ENCODE results near the gene LSM14B. TPM values are rescaled to one million over a fixed set of nuclear protein-coding genes. Genes with fewer than 3 reads are reported as not detected.

Gene LSM14B
- total and polyA plus RNA-seq, 8 donors = 0.58 to 27.2 (median 15.3) TPM

- TF ChIP-seq POLR2A (IDR thresholded peaks at IDR 0.05) (no peak), EP300 (IDR thresholded peaks at IDR 0.05) (no peak), POLR2AphosphoS5 (IDR thresholded peaks at IDR 0.05) (no peak), CTCF (IDR thresholded peaks at IDR 0.05) (no peak)
- DNase-seq = peak in 1 of 2 donors; percentile 78
- peaks cover 6 to 12% (median 11%) of the 10 kb centered on the region in 4 donors for H3K4me1 ChIP-seq
- intact Hi-C loops (cut with DNase I; ENCODE audit: low total_unique reads) = no loop called here
- no peak overlapping the region for H3K27ac ChIP-seq
- peaks cover 10 to 57% (median 53%) of the 10 kb centered on the region in 4 donors for H3K36me3 ChIP-seq
- H3K9me3 ChIP-seq = no peaks in the 10 kb centered on the region
- H3K27me3 ChIP-seq = no peaks in the 10 kb centered on the region
- 80 to 92% (median 81%) methylated on average over 15 to 19 of the region's 19 CpGs for WGBS, 5 donors
- H3K4me3 ChIP-seq = no peak overlapping the region
These were observed 56.3 kb downstream of the LSM14B start for GRCh38 chr20:62178316-62179161.

- Histone ChIP-seq H3K9me3 (no peaks in the 10 kb centered on the region), H3K4me3 (no peak overlapping the region), H3K4me1 (peaks cover 12 to 18% (median 17%) of the 10 kb centered on the region in 4 donors), H3K36me3 (peaks cover 10 to 51% (median 48%) of the 10 kb centered on the region in 4 donors), H3K27me3 (no peaks in the 10 kb centered on the region), H3K27ac (no peak overlapping the region)
- 95 to 99% (median 97%) methylated on average over 14 of the region's 14 CpGs for WGBS, 5 donors
- TF ChIP-seq POLR2AphosphoS5 (IDR thresholded peaks at IDR 0.05) (no peak), EP300 (IDR thresholded peaks at IDR 0.05) (no peak), CTCF (IDR thresholded peaks at IDR 0.05) (no peak), POLR2A (IDR thresholded peaks at IDR 0.05) (no peak)
- intact Hi-C loops (cut with DNase I; ENCODE audit: low total_unique reads) = no loop called here
- DNase-seq = no peak
These were observed 56.9 kb downstream of the LSM14B start for GRCh38 chr20:62179162-62179504.

GRCh38 chr20:62181808-62182207 lies 59.5 kb downstream of the LSM14B start:
- H3K9me3 ChIP-seq = no peaks in the 10 kb centered on the region
- H3K27me3 ChIP-seq = no peaks in the 10 kb centered on the region
- TF ChIP-seq CTCF (IDR thresholded peaks at IDR 0.05) (no peak), EP300 (IDR thresholded peaks at IDR 0.05) (no peak), POLR2AphosphoS5 (IDR thresholded peaks at IDR 0.05) (no peak), POLR2A (IDR thresholded peaks at IDR 0.05) (no peak)
- intact Hi-C loops (cut with DNase I; ENCODE audit: low total_unique reads) = no loop called here
- H3K36me3 ChIP-seq = peaks cover 10 to 25% (median 21%) of the 10 kb centered on the region in 4 donors
- H3K4me1 ChIP-seq = peaks cover 16 to 42% (median 30%) of the 10 kb centered on the region in 4 donors
- no peak for DNase-seq
- peak overlapping the region in 3 of 5 donors; percentile 94 to 98 (median 97) for H3K27ac ChIP-seq
- H3K4me3 ChIP-seq = peak overlapping the region in 3 of 4 donors; percentile 86 to 98 (median 91)
- 93 to 96% (median 93%) methylated on average over 2 of the region's 2 CpGs for WGBS, 5 donors

- DNase-seq = peak; percentile 96 to 98
- Histone ChIP-seq H3K9me3 (no peaks in the 10 kb centered on the region), H3K36me3 (peaks cover 10 to 17% (median 15%) of the 10 kb centered on the region in 4 donors), H3K4me1 (peaks cover 16 to 52% (median 36%) of the 10 kb centered on the region in 4 donors), H3K4me3 (peak within 1 kb of the TSS; percentile 86 to 98 (median 88)), H3K27ac (peak within 1 kb of the TSS; percentile 93 to 98 (median 96)), H3K27me3 (no peaks in the 10 kb centered on the region)
- WGBS, 5 donors = 0 to 1% (median 0%) methylated on average over 46 to 96 of the region's 96 CpGs
- intact Hi-C loops (cut with DNase I; ENCODE audit: low total_unique reads) = no loop called here
- TF ChIP-seq CTCF (IDR thresholded peaks at IDR 0.05) = peak in 1 of 7 experiments; percentile 9
- peak; percentile 97 to 98 (median 97) for TF ChIP-seq POLR2AphosphoS5 (IDR thresholded peaks at IDR 0.05)
- no peak for TF ChIP-seq EP300 (IDR thresholded peaks at IDR 0.05)
- peak in 1 of 4 donors; percentile 69 for TF ChIP-seq POLR2A (IDR thresholded peaks at IDR 0.05)
These were observed 60.5 kb downstream of the LSM14B start, which contains the start of gene MTG2 for GRCh38 chr20:62182469-62183425. TSS of gene MTG2 (plus strand) at chr20:62183028. CDS start at chr20:62193421, 10,393 bp downstream.
